GM12801 (cell line): Measurements from ENCODE around the gene TMEM163.

ENCODE experiments used
- TF ChIP-seq, protein P1 (sequence below): IDR thresholded peaks from one replicate; pipeline ENCODE4 v1.5.1; 2011; ENCODE audit warnings: control low read depth; ENCODE audit not compliant: insufficient read length; ENCODE audit errors: extremely low read depth

The TMEM163 gene

DNA sequence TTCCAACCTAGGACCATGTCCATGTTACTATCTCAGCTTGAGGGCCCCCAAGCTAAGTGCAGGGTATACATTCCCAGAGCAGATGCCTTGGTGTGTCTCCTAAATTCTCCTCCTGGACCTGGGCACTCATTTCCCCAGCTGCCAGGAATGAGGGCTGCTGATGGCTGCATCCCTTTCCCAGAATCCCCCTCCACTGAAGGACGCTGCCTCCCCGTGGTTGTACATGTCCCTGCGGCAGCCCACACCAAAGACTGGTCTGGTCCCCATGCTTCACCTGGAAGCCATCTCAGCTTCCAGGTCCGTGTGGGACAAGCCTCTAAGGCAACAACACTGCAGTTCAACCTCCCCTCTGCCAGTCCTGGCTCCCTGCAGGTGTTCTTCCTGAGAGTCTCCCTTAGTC, 14.6 kb downstream of the TMEM163 start:
- TF ChIP-seq, protein P1, sequence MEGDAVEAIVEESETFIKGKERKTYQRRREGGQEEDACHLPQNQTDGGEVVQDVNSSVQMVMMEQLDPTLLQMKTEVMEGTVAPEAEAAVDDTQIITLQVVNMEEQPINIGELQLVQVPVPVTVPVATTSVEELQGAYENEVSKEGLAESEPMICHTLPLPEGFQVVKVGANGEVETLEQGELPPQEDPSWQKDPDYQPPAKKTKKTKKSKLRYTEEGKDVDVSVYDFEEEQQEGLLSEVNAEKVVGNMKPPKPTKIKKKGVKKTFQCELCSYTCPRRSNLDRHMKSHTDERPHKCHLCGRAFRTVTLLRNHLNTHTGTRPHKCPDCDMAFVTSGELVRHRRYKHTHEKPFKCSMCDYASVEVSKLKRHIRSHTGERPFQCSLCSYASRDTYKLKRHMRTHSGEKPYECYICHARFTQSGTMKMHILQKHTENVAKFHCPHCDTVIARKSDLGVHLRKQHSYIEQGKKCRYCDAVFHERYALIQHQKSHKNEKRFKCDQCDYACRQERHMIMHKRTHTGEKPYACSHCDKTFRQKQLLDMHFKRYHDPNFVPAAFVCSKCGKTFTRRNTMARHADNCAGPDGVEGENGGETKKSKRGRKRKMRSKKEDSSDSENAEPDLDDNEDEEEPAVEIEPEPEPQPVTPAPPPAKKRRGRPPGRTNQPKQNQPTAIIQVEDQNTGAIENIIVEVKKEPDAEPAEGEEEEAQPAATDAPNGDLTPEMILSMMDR, result no peak

GRCh38 chr2:134703426-134703825, 15.4 kb downstream of the TMEM163 start:
- TF ChIP-seq, protein P1, result no peak

DNA sequence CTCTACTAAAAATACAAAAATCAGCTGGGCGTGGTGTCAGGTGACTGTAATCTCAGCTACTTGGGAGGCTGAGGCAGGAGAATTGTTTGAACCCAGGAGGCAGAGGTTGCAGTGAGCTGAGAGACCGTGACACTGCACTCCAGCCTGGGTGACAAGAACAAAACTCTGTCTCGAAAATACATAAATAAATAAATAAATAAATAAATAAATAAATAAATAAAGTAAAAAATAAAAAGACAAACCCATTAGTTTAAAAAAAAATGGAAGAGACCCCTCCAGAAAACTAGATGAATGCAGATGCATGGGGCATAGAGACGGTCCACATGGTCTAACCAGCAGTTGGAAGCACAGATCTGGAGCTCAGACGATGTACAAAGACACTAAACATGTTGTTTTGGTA, 18.1 kb downstream of the TMEM163 start:
- TF ChIP-seq, protein P1, result no peak

DNA sequence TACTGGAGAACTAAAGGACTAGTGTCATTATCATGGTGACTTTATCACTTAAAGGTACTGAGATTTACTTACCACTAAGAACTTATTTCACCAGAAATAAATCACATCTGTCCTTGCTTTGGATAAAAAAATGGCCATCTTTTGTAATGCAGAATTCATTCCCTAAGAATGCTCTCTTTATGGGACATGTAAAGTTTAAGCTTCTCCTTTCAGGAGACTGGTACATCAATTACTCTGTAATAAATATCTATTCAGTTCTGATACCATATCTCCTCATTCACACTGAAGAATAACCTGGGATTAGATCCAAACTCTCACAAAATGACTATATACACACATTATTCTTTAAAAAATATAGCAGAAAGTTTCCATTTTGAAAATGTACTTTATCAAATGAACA, 24.4 kb downstream of the TMEM163 start:
- TF ChIP-seq, protein P1, result no peak

- TF ChIP-seq, protein P1, result no peak
Measured at GRCh38 chr2:134693359-134694330, 25.2 kb downstream of the TMEM163 start.

GRCh38 chr2:134692499-134692898, 26.3 kb downstream of the TMEM163 start:
- TF ChIP-seq, protein P1, result no peak

- TF ChIP-seq, protein P1, result no peak
Measured at GRCh38 chr2:134690629-134691215, 28.1 kb downstream of the TMEM163 start.
